Stimulated activated naive CD8-positive, alpha-beta T cell treated with anti-CD3 and anti-CD28 coated beads, Interleukin-15, Interleukin-2, amounts not matched to agents 100 ng/mL and 50 ng/mL, for 24 hours (primary cell): ENCODE results near the gene DAB2.
"Not testable (repeated sequence)": the region's sequence is repeated elsewhere in the genome, so short reads cannot be mapped to it uniquely, and the experiment has no call there.

Experiments used
- H3K27ac Mint-ChIP-seq: one replicate; pipeline ENCODE4 v1.8.0; 2021; ENCODE audit warnings: mild to moderate bottlenecking, mixed read lengths
- H3K27me3 Mint-ChIP-seq: one replicate; pipeline ENCODE4 v1.8.0; 2021; ENCODE audit warnings: mixed read lengths
- H3K36me3 Mint-ChIP-seq: one replicate; pipeline ENCODE4 v1.8.0; 2021; ENCODE audit warnings: low read depth, mixed read lengths
- H3K4me1 Mint-ChIP-seq: one replicate; pipeline ENCODE4 v1.8.0; 2021; ENCODE audit warnings: low read depth, mixed read lengths
- H3K4me3 Mint-ChIP-seq: one replicate; pipeline ENCODE4 v1.8.0; 2021; ENCODE audit warnings: mild to moderate bottlenecking, mixed read lengths
- H3K9me3 Mint-ChIP-seq: one replicate; pipeline ENCODE4 v1.8.0; 2021; ENCODE audit warnings: mixed read lengths

The DAB2 gene

DNA sequence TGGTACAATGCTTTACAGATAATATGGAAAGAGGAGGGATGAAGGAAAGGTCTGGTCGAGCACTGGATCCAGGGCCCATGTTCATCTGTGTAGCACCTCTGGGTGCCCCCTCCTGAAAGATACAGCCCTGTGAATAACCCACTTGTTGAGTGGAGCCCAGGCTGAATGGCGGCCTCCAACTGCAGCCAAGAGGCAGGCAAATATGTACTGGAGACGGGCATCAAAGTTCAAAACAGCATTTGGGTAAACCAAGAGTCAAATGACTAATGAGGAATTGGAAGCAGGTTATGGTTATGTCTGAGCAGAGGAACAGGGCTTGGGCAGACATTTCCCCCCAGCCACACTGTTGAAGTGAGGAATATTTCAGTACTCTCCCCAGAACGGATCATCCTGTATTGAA lies 61.6 kb downstream of the DAB2 start:
- H3K27me3 Mint-ChIP-seq, result no peaks in the 10 kb centered on the region
- no peaks in the 10 kb centered on the region for H3K4me1 Mint-ChIP-seq
- H3K36me3 Mint-ChIP-seq, result no peaks in the 10 kb centered on the region
- H3K27ac Mint-ChIP-seq, result no peak overlapping the region
- H3K9me3 Mint-ChIP-seq, result no peaks in the 10 kb centered on the region
- H3K4me3 Mint-ChIP-seq, result no peak overlapping the region

DNA sequence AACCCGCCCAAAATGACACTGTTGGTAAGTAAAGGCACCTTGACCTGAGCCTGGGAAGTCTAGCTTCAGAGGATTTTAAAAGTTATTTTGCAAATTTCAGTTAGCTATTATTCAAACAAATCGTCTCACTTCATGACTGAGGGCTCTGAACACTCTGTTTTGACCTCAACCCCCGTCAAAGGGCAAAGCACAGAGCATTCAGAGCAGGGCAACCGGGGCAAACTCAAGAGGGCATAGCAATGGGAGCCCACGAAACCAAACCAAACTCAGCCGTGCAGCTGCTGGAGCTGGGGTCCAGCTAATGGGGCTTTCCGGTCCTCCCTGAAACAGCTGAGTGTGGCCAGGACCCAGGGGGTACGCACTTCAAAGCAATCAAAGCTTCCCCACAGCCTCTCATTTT lies 62.1 kb downstream of the DAB2 start:
- Mint-ChIP-seq H3K4me3 (no peak overlapping the region), H3K9me3 (no peaks in the 10 kb centered on the region), H3K27ac (no peak overlapping the region), H3K4me1 (no peaks in the 10 kb centered on the region), H3K36me3 (no peaks in the 10 kb centered on the region), H3K27me3 (no peaks in the 10 kb centered on the region)

DNA sequence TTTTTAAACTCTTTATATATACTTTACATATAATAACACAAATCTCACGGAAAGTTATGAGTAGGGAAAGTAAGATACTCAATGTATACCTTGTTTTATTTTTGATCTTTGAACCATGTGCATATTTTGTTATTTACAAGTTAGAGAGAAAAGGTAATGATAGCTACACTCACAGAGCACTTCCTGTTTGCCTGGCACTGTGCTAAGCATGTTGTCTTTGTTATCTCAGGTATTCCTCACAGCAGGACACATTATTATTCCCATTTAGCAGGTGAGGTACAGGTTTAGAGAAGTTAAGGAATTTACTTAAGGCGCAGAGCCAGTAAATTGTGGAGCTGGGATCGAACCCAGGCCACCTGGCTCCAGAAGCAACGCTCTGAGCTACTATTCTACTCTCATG lies 63.5 kb downstream of the DAB2 start:
- Mint-ChIP-seq H3K4me1 (no peaks in the 10 kb centered on the region), H3K27me3 (no peaks in the 10 kb centered on the region), H3K9me3 (no peaks in the 10 kb centered on the region), H3K27ac (no peak overlapping the region), H3K4me3 (no peak overlapping the region), H3K36me3 (no peaks in the 10 kb centered on the region)

DNA sequence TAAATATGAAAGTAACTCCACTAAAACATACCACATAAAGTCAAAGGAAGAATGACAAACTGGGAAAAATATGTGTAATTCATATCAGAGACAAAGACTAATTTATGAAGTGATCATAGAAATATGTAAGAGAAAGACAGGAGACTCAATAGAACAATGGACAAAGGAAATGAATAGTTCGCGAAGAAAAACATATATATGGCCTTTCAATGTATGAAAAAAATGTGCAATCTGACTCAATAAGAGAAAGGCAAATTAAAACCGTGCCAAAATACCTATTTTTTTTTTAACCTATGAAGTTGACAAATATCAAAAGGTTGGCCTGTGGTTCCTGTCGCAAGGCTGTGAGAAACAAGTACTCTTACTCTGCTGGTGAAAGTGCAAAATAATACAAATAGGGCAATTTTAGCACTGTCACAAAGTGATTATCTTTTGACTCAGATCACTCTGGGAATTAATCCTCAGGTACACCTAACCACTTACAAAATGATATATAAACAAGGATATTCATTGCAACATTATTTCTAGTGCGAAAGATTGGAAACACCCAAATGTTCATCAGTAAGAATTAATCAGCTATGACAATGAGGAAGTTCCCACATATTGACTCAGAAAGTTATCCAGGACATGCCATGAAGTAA lies 64.2 kb downstream of the DAB2 start:
- Mint-ChIP-seq H3K9me3 (no peaks in the 10 kb centered on the region), H3K4me3 (no peak overlapping the region), H3K27ac (no peak overlapping the region), H3K36me3 (no peaks in the 10 kb centered on the region), H3K4me1 (no peaks in the 10 kb centered on the region), H3K27me3 (no peaks in the 10 kb centered on the region)

DNA sequence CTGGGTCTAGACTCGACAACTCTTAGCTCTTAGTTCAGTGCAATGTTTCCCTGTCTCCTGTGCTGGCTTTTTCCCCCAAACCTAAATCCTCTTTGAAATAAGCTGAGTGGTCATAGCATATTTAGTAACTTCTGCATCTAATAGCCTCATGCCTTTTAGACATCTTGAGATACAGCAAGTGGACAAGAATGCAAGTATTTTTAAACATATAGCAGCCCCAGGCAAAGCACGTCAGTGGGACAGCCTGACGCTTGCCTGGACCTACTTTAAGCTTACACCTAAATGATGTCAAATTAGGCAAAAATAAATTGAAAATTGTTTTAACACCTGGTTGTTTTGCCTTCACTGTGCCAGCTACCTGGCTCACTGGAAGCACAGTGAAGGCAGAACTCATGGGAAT lies 68.5 kb downstream of the DAB2 start:
- Mint-ChIP-seq H3K27ac (no peak overlapping the region), H3K9me3 (peaks cover 14% of the 10 kb centered on the region), H3K27me3 (peaks cover 6% of the 10 kb centered on the region), H3K36me3 (peaks cover 6% of the 10 kb centered on the region), H3K4me1 (peaks cover 5% of the 10 kb centered on the region), H3K4me3 (no peak overlapping the region)

DNA sequence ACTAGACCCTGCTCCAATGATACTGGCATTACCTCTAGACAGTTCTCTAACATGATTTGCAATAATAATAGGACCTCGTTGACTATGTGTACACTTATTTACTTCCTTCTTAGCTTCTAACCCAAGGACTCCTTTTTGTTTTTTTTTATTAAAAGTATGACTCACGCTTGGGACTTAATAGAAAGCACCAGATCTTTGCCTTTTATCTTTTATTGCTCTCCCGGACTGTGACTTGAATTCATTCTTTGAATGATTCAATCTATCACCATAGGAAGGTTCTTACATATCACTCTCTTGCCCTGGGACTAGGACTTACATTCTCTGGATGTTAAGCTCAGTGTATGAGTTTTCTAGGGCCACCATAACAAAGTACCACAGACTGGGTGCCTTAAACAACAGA lies 69.5 kb downstream of the DAB2 start:
- Mint-ChIP-seq H3K36me3 (peaks cover 6% of the 10 kb centered on the region), H3K9me3 (peaks cover 14% of the 10 kb centered on the region), H3K27ac (no peak overlapping the region), H3K4me1 (peaks cover 5% of the 10 kb centered on the region), H3K4me3 (no peak overlapping the region), H3K27me3 (peaks cover 6% of the 10 kb centered on the region)

DNA sequence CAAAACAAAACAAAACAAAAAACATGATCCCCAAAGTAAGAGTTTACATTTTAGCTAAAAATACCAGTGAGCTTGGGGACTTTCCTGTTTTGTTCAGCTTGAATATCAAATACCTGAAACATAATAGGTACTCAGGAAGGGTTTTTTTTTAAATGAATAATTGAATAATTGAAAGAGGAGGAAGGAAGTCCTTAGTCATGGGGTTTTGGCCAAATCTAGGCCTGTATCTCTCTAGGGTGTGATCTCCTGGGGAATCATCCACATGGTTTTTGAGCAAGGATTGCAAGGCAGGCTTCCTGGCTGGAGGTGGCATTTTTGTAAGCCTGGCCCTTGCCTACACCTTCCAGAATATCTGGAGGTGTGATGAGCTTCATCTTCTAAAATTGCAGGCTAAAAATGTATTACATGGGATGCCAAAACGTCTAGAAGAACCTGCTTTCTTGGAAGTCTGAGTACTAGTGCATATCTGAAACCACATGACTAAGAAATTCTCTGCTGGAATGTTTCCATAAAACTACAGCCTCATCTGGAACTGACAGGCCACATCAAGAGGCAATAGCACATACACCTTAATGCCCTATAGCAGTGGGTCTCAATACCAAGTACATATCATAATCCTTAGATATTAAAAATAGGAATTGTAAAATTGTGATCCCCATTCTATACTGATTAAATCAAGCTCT lies 70.9 kb downstream of the DAB2 start:
- peaks cover 6% of the 10 kb centered on the region for H3K36me3 Mint-ChIP-seq
- no peak overlapping the region for H3K4me3 Mint-ChIP-seq
- H3K27ac Mint-ChIP-seq, result no peak overlapping the region
- peaks cover 5% of the 10 kb centered on the region for H3K4me1 Mint-ChIP-seq
- peaks cover 23% of the 10 kb centered on the region for H3K9me3 Mint-ChIP-seq
- H3K27me3 Mint-ChIP-seq, result peaks cover 6% of the 10 kb centered on the region

DNA sequence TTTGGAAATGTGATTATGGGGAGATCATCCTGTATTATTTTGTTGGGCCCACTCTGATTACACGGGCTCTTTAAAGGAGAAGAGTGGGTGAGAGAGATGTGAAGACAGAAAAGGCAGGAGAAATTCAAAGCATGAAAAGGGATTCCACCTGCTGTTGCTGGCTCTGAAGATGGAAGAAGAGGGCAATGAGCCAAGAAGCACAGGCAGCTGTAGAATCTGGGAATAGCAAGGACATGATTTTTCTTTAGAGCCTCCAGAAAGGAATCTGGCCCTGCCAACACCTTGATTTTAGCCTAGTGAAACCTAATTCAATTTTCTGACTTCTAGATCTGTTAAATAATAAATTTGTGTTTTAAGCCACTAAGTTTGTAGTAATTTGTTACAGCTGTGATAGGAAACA lies 71.8 kb downstream of the DAB2 start:
- peaks cover 23% of the 10 kb centered on the region for H3K9me3 Mint-ChIP-seq
- H3K4me3 Mint-ChIP-seq, result no peak overlapping the region
- peaks cover 6% of the 10 kb centered on the region for H3K27me3 Mint-ChIP-seq
- peaks cover 5% of the 10 kb centered on the region for H3K4me1 Mint-ChIP-seq
- H3K36me3 Mint-ChIP-seq, result peaks cover 6% of the 10 kb centered on the region
- H3K27ac Mint-ChIP-seq, result no peak overlapping the region

DNA sequence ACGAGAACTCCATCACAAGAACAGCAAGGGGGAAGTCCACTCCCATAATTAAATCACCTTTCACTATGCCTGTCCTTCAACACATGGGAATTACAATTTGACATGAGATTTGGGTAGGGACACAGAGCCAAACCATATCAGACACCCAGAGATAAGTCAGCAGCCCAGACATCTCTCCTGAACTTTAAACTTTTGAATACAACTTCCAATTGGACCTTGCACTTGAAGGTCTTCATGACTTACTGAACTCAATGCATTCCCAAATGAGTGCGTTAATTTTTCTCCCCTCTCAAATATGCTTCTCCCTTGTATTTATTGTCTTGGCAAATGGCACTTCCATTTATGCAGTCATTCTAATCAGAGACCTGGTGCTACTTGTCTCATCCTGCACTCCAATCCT lies 72.6 kb downstream of the DAB2 start:
- Mint-ChIP-seq H3K36me3 (peaks cover 6% of the 10 kb centered on the region), H3K4me3 (no peak overlapping the region), H3K27me3 (peaks cover 9% of the 10 kb centered on the region), H3K9me3 (peaks cover 23% of the 10 kb centered on the region), H3K4me1 (peaks cover 5% of the 10 kb centered on the region), H3K27ac (no peak overlapping the region)

DNA sequence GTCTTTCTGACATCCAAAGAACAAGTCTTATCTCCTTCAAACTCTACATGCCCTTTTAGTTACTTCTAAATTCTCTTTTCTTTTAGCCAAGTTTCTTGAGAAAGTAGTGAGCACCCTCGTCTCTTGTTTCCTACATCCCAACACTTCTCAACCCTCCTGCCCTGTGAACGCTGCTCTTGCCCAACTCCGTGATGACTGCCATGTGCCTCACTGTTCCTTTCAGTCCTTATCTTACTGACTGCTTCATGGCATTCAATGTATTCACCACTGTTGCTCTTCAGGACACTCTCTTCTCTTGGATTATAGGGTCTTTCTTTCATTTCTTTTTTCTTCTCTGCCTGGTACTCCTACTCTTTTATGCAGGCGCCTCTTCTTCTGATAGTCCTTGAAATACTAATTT lies 75.3 kb downstream of the DAB2 start:
- Mint-ChIP-seq H3K27ac (no peak overlapping the region), H3K4me1 (peaks cover 5% of the 10 kb centered on the region), H3K4me3 (no peak overlapping the region), H3K36me3 (peaks cover 6% of the 10 kb centered on the region), H3K9me3 (peaks cover 23% of the 10 kb centered on the region), H3K27me3 (peaks cover 24% of the 10 kb centered on the region)

DNA sequence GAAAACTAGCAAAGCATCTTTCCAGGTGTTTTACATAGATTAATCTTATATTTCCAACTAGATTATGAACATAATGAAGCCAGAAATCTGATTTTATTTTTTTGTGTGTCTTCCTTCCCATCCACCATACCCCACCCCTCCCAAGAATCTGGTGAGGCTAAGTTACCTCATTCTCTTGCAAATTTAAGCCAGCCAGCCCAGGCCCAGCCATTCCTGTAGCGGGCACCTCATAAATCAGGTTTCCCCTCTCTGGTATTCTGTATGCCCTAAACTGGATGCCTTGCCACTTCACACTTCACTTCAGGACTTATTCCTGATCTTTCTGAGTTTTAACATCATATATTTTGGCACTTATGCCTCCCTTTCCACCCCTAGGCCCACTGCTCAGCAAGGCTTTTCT lies 82.3 kb downstream of the DAB2 start:
- Mint-ChIP-seq H3K4me1 (peaks cover 4% of the 10 kb centered on the region), H3K4me3 (no peak overlapping the region), H3K27me3 (peaks cover 27% of the 10 kb centered on the region), H3K36me3 (no peaks in the 10 kb centered on the region), H3K9me3 (no peaks in the 10 kb centered on the region), H3K27ac (no peak overlapping the region)

DNA sequence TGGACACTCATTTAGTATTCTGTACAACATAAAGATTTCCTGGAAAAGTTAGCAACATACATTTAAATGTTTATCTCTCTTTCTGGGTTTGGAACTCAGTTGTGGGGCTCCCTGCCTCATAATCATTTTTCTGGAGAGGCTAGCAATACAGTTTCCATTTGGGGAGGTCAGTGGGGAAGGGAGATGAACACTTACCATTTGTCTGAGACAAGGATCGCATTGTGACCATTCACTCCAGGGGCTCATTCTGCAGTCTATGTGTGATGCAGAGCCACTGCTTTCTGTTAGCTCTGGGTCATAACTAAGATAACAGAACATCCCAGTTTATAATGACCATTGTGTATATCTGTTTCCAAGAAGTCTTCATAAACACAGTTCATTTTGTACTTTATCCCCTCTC lies 82.9 kb downstream of the DAB2 start:
- Mint-ChIP-seq H3K4me3 (no peak overlapping the region), H3K36me3 (no peaks in the 10 kb centered on the region), H3K4me1 (peaks cover 4% of the 10 kb centered on the region), H3K9me3 (no peaks in the 10 kb centered on the region), H3K27ac (no peak overlapping the region), H3K27me3 (peaks cover 23% of the 10 kb centered on the region)

DNA sequence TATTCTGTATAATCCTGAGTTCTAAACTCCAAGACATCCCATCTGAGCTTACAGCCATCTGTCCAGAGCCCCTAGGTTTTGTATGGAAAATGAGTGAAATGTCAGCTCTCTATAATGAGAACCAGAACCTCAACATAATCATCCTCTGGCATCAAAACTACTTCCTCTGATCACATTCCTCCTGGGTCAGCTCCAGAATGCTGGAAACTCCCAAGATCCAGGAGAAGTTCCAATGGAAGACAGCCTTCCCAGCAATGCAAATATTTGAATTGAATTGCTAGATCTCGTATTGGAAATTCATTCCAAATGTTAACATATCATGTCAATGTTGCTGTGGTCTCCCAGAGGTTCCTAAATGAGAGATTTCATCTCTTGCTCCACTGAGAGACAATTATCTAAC lies 84.3 kb downstream of the DAB2 start:
- Mint-ChIP-seq H3K9me3 (no peaks in the 10 kb centered on the region), H3K27me3 (peaks cover 20% of the 10 kb centered on the region), H3K36me3 (no peaks in the 10 kb centered on the region), H3K27ac (no peak overlapping the region), H3K4me3 (no peak overlapping the region), H3K4me1 (peaks cover 4% of the 10 kb centered on the region)

DNA sequence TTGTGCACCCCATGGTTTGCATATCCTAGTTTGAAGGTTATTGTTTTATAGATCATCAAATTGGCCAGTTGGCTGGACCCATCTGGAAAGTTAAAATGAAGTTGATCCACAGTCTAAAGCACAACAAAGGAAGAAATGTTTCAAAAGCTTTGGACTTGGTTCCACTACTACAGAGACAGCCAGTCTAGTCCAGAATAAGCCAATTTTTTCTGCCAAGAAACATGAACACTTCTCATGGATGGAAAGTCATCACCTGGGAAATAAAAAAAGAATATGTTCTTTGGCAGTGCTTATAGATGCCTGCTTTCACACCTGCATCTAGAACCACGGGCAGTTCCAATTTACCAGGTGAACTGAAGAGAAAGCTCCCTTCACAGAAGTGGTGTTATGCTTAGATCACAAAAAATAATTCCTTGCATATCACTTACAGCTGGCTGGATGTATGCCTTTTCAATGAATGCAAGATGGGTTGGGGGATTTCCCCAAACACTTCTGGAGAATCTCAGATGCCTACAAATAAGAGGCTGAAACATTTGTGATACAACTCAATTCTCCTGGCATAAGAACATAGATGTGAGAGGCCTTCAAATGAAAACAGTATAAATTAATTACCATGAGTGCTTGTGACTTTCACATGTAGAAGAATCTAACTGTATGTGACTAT lies 87.4 kb downstream of the DAB2 start:
- H3K4me3 Mint-ChIP-seq, result no peak overlapping the region
- H3K9me3 Mint-ChIP-seq, result no peaks in the 10 kb centered on the region
- no peak overlapping the region for H3K27ac Mint-ChIP-seq
- peaks cover 4% of the 10 kb centered on the region for H3K4me1 Mint-ChIP-seq
- H3K27me3 Mint-ChIP-seq, result peaks cover 8% of the 10 kb centered on the region
- no peaks in the 10 kb centered on the region for H3K36me3 Mint-ChIP-seq

DNA sequence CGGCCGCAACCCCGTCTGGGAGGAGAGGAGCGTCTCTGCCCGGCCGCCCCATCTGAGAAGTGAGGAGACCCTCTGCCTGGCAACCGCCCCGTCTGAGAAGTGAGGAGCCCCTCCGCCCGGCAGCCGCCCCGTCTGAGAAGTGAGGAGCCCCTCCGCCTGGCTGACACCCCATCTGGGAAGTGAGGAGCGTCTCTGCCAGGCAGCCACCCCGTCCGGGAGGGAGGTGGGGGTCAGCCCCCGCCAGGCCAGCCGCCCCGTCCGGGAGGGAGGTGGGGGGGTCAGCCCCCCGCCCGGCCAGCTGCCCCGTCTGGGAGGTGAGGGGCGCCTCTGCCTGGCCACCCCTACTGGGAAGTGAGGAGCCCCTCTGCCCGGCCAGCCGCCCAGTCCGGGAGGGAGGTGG lies 90.5 kb downstream of the DAB2 start:
- not testable (repeated sequence) for H3K36me3 Mint-ChIP-seq, H3K27me3 Mint-ChIP-seq, H3K4me1 Mint-ChIP-seq, H3K4me3 Mint-ChIP-seq, H3K27ac Mint-ChIP-seq, H3K9me3 Mint-ChIP-seq

DNA sequence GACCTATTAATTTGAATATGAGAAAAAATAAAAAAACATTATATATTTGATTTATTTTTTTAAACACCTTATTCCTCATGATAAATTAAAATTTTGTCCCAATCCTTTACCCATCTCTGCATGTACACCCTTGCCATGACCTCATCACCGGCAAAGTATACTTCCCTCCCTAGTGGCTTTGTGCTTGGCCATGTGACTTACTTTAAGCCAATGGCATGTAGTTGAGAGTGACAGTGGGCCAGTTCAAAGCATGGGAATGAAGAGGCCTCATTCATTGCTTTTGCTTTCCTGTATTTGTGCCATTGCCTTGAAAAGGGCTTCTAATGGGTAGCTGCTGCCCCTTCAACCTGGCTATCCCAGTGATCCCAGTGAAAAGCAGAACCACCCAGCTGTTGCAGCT lies 91.7 kb downstream of the DAB2 start:
- peaks cover 6% of the 10 kb centered on the region for H3K27me3 Mint-ChIP-seq
- H3K36me3 Mint-ChIP-seq, result no peaks in the 10 kb centered on the region
- no peaks in the 10 kb centered on the region for H3K9me3 Mint-ChIP-seq
- H3K27ac Mint-ChIP-seq, result no peak overlapping the region
- H3K4me1 Mint-ChIP-seq, result peaks cover 4% of the 10 kb centered on the region
- H3K4me3 Mint-ChIP-seq, result no peak overlapping the region
